Choroid plexus epithelial cell (primary cell): Measurements from ENCODE around the gene ANKRD24.
A peak's percentile ranks its signal among the peaks of the same experiment; 100 is the strongest.
"Not testable (repeated sequence)": the region's sequence is repeated elsewhere in the genome, so short reads cannot be mapped to it uniquely, and the experiment has no call there.

Experiments used
- DNase-seq: peaks from one replicate; pipeline ENCODE4 v3.0.0-alpha.2; 2010; ENCODE audit warnings: low read depth
- H3K4me3 ChIP-seq: 2 replicates; pipeline ENCODE4 v1.5.1; 2011; ENCODE audit warnings: low read depth, mild to moderate bottlenecking, control low read depth, low read length, moderate library complexity
- CTCF ChIP-seq: conservative IDR thresholded peaks from 2 replicates; pipeline ENCODE4 v1.5.1; 2011; ENCODE audit warnings: low read depth, mild to moderate bottlenecking, control low read depth, inconsistent platforms, low read length, moderate library complexity

ANKRD24 gene

GRCh38 chr19:4182084-4182810, at the start of gene ANKRD24, which contains the start of gene SIRT6:
Gene ANKRD24, plus strand, starts transcription at chr19:4182689. Its CDS starts 3,737 bp downstream, at chr19:4186426.
Gene SIRT6, minus strand, starts transcription at chr19:4182563. Its CDS starts 24 bp downstream, at chr19:4182539.
- DNase-seq = peak; percentile 97
- TF ChIP-seq CTCF = no peak
- H3K4me3 ChIP-seq = peak within 1 kb of the TSS; percentile 99

GRCh38 chr19:4134351-4134750, 48.1 kb upstream of the ANKRD24 start:
- no peak overlapping the region for H3K4me3 ChIP-seq
- TF ChIP-seq CTCF = no peak
- DNase-seq = no peak

- not testable (repeated sequence) for H3K4me3 ChIP-seq, DNase-seq
Measured at GRCh38 chr19:4135386-4135785, 47.1 kb upstream of the ANKRD24 start.

GRCh38 chr19:4136680-4137088, 45.8 kb upstream of the ANKRD24 start:
- no peak overlapping the region for H3K4me3 ChIP-seq
- DNase-seq = no peak
- TF ChIP-seq CTCF = no peak

GRCh38 chr19:4138445-4138844, 44.0 kb upstream of the ANKRD24 start:
- H3K4me3 ChIP-seq = no peak overlapping the region
- no peak for TF ChIP-seq CTCF
- DNase-seq = no peak

- peak; percentile 90 for TF ChIP-seq CTCF
- no peak overlapping the region for H3K4me3 ChIP-seq
- DNase-seq = peak; percentile 67
Measured at GRCh38 chr19:4139614-4140236, 42.8 kb upstream of the ANKRD24 start.

GRCh38 chr19:4140237-4140711, 42.2 kb upstream of the ANKRD24 start:
- H3K4me3 ChIP-seq = no peak overlapping the region
- TF ChIP-seq CTCF = peak; percentile 81
- DNase-seq = peak; percentile 86

GRCh38 chr19:4142916-4143315, 39.6 kb upstream of the ANKRD24 start:
- not testable (repeated sequence) for H3K4me3 ChIP-seq, DNase-seq
